Caki2 (cell line): ENCODE data around the gene COPB2. TPM values are rescaled to one million over a fixed set of nuclear protein-coding genes. Genes with fewer than 3 reads are reported as not detected.
"Not testable (repeated sequence)": the region's sequence is repeated elsewhere in the genome, so short reads cannot be mapped to it uniquely, and the experiment has no call there.

Experiments used
- DNase-seq: peaks from one replicate; pipeline ENCODE4 v3.0.0-alpha.2; 2015; ENCODE audit warnings: low read depth
- in situ Hi-C: cut with HindIII; loops from 2 replicates; pipeline ENCODE4 v1.10.0; 2016; ENCODE audit warnings: low sequenced_read_pairs, low pct_unique_long_range_greater_than_20kb, mixed read lengths
- total RNA-seq: library from RNA; depleted of rRNA; stranded (reverse); fragments of >200 nt; shearing (Covaris generic); gene quantifications from 2 replicates; pipeline ENCODE4 v1.2.3, GENCODE V29; 2014; ENCODE audit warnings: low replicate concordance

COPB2 gene
- total RNA-seq, 1 experiment from 2014 or later = 149 TPM

DNA sequence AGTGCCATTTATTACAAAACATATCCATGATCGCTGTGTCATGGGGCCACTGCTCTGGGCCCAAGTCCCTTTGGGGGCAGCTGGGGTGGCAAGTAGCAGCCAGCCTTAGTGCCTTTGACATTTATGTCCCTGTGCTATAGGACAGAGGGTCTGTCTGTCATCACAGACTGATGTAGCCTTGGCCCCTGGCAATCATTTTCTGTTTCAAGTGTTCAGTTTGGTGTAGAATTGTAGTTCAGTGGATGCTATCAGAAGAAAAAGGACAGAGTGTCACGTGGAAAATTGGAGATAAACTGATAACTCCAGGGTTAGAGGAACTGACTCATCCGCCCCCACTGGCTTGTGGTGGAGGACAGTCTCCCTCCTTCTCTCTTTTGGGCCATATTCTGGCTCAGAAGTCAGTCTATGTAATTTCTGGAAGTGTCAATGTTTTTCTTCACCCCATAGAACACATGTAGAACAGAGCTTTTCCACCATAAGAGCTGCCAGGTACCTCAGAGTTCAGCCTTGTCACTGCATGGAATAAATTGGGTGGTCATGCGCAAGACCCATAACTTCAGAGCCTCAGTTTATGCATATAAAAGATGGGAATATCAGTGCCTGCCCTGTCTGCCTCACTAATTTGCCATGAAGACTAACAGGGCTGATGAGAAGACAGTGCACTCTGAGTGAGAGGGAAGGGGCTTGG lies 50.1 kb downstream of the COPB2 start:
- DNase-seq = no peak
- in situ Hi-C loops = no loop called here

DNA sequence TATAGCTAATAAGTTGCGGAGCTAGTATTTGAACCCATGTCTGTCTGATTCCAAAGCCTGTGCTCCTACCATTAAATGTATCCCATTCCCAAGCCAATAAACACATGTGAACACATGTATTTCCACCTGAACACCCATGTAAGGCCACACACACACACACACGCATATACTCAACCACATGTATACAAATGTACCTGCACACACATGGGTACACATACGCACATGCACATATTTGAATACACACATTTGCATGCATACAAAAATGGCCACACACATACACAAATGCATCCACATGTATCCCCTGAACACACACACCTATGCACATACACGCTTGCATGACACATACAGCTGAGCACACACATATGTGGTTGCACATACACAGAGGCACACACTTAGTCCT lies 51.0 kb downstream of the COPB2 start:
- in situ Hi-C loops = no loop called here
- DNase-seq = no peak

DNA sequence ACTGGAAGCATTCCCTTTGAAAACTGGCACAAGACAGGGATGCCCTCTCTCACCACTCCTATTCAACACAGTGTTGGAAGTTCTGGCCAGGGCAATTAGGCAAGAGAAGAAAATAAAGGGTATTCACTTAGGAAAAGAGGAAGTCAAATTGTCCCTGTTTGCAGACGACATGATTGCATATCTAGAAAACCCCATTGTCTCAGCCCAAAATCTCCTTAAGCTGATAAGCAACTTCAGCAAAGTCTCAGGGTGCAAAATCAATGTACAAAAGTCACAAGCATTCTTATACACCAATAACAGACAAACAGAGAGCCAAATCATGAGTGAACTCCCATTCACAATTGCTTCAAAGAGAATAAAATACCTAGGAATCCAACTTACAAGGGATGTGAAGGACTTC lies 54.8 kb downstream of the COPB2 start:
- DNase-seq, in situ Hi-C loops: not testable (repeated sequence)

DNA sequence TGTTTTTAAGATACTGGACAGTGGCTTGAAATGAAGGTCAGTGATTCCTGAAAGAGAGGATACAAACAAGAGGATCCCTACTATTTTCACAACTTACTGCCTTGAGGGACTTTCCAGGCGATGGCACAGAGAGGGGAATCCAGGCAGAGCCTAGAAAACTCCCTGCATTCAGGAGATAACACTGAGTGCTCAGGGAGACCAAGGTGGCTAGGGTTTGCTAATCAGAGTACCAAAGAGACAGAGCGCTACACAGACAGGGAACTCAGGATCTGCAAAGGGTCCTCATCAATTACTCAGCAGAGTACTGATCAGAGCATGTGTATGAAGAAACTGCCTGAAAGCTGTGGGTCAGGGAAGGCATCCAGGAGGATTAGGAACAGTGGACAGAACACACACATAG lies 57.4 kb downstream of the COPB2 start:
- in situ Hi-C loops = no loop called here
- DNase-seq = no peak

DNA sequence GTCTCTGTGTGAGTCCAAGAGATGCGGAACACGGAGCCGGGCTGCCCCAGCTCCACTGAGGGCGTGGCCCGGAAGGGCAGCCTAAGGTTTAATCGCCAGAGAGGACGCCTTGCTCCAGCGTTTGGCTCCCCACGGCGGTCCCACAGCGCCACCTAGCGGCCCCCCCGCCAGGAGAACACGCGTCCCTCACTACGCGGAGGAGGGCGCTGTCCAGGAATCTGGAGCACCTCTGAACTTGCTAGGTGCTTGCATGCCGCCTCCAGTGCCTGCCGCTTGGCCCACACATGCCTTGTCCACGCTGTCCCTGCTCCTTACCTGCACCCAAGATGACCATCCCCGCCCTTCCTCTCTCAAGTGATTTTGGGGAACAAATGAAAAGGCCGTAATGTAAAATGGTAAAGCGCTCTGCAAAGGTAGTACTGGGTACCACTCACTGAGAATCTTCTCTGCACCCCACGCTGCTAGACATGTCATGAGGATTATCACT lies 60.0 kb downstream of the COPB2 start:
- peak; percentile 75 for DNase-seq
- in situ Hi-C loops = no loop called here

DNA sequence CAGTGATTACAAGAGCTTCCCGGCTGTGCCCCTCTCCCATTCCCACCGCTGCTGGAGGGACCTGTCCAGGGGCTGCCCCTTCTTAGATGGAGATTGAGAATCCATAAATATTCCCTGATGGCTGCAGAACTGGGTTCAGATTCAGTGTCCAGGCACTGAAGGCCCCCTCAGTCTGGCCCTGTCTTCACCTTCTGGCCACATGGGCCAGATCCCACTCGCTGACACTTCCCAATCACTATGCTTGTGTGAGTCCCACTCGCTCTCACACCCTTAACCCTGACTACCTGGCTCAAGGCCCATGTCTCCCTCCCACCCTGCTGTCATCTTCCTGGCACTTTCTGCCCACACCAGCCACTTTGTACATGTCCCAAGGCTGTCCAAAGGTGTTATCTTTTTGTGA lies 61.1 kb downstream of the COPB2 start:
- in situ Hi-C loops = no loop called here
- DNase-seq = no peak

DNA sequence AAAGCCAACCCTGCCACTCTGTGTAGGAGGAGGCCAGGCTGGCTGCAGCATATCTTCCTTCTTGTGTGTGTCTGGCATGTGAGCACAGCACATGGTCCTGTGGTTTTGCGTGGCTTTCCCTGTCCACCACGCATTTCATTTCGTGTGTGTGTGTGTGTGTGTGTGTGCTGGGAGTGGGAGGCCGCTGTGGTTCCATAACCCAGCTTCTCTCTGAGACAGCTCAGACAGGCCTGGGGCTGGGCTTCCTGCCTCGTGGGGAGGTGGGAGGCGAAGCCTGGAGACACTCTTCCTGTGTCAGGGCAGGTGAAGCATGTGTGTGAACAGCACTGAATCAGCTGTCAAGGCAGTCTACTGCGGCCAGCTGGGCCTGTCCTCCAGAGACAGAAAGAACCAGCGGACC lies 61.6 kb downstream of the COPB2 start:
- DNase-seq = no peak
- in situ Hi-C loops = no loop called here

DNA sequence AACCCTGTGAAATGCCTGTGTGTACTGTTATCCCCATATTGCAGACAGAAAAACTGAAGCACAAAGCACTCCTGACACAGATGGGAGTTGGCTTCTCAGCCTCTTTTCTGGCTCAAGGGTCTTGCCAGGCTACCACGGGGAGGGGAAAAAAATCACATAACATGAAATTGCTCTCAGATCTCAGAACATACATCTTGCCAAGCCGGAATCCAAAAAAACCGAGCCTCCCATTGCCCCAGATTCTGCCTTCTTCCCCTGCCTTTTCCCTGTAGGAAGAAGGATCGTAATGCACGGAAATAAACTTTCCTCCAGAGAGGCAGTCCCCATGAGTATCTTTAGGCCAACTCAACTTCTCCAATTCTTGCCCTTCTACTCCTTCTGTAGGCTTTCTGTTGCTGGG lies 62.2 kb downstream of the COPB2 start:
- in situ Hi-C loops = no loop called here
- DNase-seq = no peak

DNA sequence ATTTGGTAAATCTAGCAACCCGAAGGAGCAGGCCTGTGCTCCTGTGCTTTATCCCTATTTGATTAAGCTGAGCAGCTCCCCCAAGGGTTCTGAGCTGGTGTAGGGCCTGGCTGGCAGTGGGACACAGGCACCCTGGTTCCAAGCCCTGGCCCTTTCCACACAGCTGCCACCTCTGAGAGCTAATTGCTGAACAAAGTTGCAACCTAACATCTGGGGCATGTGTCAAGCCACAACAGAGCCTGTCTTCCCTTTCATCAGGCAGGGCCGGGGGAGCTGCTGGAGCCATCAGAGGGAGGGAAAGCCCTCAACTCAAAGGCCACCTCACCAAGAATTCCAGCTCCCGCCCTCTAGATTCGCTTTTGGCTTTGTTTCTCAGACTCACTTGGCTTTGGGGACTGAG lies 62.7 kb downstream of the COPB2 start:
- in situ Hi-C loops = no loop called here
- DNase-seq = no peak

DNA sequence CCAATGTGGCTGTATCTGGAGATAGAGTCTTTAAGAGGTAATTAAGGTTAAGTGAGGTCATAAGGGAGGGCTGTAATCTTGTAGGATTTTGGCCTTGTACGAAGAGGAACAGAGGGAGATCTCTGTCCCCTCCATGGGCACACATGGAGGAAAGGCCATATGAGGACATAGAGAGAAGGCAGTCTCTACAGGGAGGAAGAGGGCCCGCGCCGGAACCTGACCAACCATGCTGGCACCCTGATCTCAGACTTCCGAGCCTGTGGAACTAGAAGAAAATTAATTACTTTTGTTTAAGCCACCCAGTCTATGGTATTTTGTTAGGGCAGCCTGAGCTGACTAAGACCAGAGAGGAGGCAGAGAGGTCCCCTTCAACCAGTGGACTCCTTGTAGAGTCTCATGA lies 63.3 kb downstream of the COPB2 start:
- no peak for DNase-seq
- in situ Hi-C loops = no loop called here

DNA sequence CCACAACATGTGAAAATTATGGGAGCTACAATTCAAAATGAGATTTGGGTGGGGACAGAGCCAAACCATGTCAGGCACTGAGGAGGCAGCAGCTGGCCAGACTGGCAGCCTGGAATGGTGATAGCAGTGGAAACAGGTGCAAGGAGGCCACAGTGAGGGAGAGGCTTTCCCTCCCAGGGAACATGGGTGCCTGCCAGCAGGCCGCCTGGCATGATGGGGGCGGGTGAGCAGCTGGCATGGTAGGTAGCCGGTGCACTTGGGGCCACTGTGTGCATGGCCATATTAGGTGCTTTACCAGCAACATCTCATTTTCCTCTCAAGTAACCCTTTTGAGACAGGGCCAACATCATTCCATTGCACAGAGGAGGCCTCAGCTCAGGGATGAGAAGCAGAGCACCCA lies 63.9 kb downstream of the COPB2 start:
- no peak for DNase-seq
- in situ Hi-C loops = no loop called here

DNA sequence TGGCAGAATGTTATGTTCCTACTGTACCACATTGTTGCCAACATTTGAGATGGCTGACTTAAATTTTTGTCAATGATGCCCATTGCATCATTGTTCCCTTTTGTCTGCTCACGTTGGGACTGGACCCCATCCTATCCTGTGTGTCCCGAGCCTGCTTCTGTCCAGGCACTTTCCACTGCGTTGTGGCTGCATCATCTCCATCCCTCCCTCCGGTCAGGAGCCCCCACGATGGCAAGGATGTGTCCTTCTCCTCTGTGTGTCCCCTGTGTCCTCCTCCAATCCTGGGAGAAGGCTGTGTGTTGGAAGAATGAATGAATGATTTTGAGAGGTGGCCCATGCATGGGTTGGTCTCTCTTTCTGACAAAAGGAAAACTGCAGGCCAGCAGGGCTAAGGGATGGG lies 65.0 kb downstream of the COPB2 start:
- no peak for DNase-seq
- in situ Hi-C loops = loop anchor here (25.0 kb wide), 1 partner anchor 412 kb away; no protein-coding TSS in a partner anchor

DNA sequence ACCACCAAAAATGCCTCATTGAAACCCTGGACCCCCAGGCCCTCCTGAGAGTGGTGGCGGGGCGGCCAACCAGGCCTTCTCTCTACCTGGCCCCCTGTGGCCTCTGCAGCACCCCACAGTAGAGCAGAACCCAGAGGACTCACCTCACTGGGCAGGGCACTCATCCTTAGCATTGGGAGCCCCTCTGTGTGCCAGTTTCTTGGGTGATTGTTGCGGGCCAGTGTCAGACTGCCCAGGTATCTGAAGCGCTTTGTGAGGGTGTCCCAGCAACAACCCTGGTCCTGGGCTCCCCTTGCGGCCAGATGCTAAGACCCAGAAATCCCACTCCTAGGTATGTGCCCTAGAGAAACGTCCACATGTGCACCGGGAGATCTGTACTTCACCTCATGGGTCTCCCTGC lies 66.3 kb downstream of the COPB2 start:
- no peak for DNase-seq
- in situ Hi-C loops = loop anchor here (25.0 kb wide), 1 partner anchor 411 kb away; no protein-coding TSS in a partner anchor

DNA sequence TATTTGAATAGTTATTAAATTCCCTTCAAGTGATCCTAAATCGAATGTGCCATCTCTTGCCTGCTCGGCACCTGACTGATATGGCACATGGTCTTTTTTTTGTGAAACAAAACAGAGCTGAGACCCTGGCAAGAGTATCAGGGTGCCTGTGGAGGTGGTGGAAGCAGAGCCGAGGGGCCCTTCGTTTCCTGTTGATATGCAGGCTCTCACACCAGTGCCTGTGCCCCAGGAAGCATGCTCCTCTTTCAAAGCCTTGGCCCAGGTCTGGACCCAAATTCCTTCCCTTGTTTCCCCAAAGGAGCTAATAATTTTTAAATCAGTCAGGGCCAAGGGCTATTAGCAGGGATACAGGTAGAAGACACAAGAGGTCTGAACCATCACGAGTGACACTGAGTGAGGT lies 67.1 kb downstream of the COPB2 start:
- no peak for DNase-seq
- in situ Hi-C loops = loop anchor here (25.0 kb wide), 1 partner anchor 410 kb away; no protein-coding TSS in a partner anchor

DNA sequence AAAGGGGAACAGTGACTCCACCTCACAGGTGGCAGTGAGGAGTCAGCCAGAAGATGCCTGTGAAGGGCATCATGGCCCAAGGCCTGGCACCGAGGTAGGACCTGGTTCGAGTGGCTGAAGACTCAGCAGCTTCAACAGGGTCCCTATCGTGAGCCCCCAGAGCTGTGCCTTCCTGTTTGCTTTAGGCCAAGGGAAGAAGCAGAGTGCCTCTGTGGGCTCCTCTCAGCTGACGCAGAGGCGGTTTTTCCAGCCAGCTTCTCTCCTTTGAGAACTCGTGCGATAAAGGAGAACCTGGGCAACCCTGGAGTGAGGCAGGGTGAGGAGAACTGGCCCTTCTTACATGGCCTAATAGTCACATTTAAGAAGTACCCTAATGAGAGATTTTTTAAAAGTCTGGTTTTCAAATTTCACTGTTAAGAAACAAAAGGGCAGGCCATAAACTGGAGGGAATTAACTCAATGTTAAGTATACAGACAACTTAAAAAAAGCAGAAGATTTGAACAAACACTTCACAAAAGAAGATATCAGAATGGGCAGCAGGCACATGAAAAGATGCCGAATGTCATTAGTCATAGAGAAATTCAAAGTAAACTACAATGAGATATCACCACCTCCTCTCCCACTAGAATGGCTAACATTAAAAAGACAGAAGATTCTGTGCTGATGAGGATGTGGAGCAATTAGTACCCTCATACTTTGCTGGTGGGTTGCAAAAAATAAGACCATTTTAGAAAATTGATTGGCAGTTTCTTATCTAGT lies 68.7 kb downstream of the COPB2 start:
- in situ Hi-C loops = loop anchor here (25.0 kb wide), 1 partner anchor 408 kb away; no protein-coding TSS in a partner anchor
- DNase-seq = no peak

DNA sequence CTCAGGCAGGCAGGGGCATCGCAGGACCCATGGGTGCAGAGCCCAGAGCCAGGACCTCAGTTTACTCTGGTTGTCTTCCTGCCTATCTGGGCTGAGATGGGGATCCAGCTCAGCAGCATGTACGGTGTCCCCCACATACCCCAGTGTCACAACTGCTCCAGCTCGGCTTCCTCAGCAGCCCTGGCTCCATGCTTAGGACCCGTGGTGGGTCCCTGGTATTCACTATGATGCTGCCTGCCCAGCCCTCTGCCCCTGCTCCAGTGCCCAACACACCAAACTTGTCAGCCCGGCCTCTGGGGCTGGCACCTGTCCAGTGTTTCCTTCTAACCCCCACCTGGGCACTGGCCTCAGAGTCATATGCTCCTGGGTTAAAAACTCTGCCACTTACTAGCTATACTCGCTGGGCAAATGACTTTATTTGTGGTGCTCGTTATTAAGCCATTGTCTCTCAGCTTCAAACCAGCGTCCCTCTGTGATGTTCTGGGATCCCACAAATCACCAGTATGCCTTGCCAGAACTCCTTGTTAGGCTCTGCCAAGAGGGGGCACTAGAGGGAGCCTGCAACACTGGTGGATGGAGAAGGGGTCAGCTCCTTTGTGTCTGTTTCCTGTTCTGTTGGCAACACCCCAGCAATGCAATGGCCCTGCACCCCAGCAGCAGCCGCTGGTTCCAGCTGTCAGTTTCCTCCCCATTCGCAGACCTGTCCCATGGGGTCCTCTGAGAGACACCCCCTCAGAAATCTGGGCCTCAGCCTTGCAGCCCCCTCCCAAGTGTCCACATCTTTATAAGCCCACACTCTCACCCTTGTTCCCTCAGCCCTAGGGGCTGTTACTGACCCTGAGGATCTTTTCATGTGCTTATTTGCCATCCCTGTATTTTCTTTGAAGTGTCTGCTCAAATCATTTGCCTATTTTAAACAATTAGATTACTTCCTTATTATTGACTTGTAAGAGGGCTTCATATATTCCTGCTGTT lies 69.7 kb downstream of the COPB2 start:
- in situ Hi-C loops = loop anchor here (10.0 to 25.0 kb wide), 2 partner anchors 205 to 407 kb away; no protein-coding TSS in a partner anchor
- DNase-seq = no peak

DNA sequence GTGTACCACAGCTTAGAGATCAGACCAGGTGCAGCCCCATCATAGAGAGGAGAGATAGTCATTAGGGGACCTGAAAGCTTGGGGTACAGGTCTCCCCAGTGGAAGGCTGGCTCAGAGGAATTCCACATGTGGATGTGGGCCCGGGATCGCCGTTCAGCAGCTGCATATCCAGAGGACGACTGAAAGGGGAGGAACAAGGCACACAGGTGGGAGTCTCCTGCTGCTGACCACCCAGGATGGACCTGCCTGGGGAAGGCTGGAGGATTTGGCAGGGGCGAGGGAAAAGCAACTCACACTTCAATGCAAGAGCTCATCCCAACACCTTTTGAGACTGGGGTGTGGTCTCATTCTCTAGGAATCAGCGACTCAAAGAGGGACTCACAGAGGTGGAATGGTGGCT lies 70.6 kb downstream of the COPB2 start:
- DNase-seq = no peak
- in situ Hi-C loops = loop anchor here (10.0 to 25.0 kb wide), 2 partner anchors 204 to 407 kb away; no protein-coding TSS in a partner anchor

DNA sequence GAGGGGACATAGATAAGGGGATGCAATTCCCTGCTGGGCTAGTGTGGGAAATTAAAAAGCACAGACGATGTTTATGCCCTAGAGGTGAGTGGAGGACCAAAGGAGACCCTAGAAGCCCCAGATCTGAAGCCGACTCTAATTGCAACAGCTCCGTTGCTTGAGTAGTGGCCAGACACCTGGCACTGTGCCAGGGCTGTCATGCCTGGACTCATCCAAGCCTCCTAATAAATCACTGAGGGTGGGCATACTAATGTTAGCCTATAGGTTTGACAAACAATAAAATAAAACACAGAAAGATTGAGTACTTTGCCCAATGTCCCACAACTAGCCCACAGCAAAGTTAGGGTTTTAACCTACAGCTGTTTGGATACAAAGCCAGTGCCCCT lies 71.0 kb downstream of the COPB2 start:
- in situ Hi-C loops = loop anchor here (10.0 to 25.0 kb wide), 2 partner anchors 204 to 406 kb away; no protein-coding TSS in a partner anchor
- DNase-seq = no peak
